ENCODE data around the gene ARF6. TPM values are rescaled to one million over a fixed set of nuclear protein-coding genes. Genes with fewer than 3 reads are reported as not detected.
A peak's percentile ranks its signal among the peaks of the same experiment; 100 is the strongest.
"Not testable (repeated sequence)": the region's sequence is repeated elsewhere in the genome, so short reads cannot be mapped to it uniquely, and the experiment has no call there.

ARF6 gene
- total and polyA plus RNA-seq, 4 donors = 20.3 to 56.2 (median 24.5) TPM

- H3K27me3 ChIP-seq (ENCODE audit: control insufficient read depth in 4 of 4, insufficient read depth in 4 of 4, low read length in 3 of 4) = no peaks in the 10 kb centered on the region
- WGBS = 1% methylated on average over 12 of the region's 12 CpGs
- no peak for DNase-seq (ENCODE audit: low spot score)
- H3K4me1 ChIP-seq (ENCODE audit: control insufficient read depth in 4 of 4, insufficient read depth in 4 of 4, low read length in 3 of 4) = peaks cover 0 to 28% (median 21%) of the 10 kb centered on the region in 4 donors
- H3K9ac ChIP-seq (ENCODE audit: low read depth in 1 of 2, low read length in 2 of 2) = peak overlapping the region; percentile 89 to 100
- H3K36me3 ChIP-seq (ENCODE audit: control insufficient read depth in 4 of 4, insufficient read depth in 3 of 4, low read depth in 1 of 4, low read length in 3 of 4) = peaks cover 0 to 4% (median 0%) of the 10 kb centered on the region in 4 donors
- peak overlapping the region; percentile 84 to 98 (median 88) for H3K4me3 ChIP-seq (ENCODE audit: low read depth in 1 of 3, low read length in 3 of 3)
- H3K9me3 ChIP-seq (ENCODE audit: control insufficient read depth in 4 of 4, low read length in 3 of 4) = no peaks in the 10 kb centered on the region
- peak overlapping the region; percentile 100 for H3K27ac ChIP-seq (ENCODE audit: low read depth in 1 of 2, low read length in 2 of 2)
- no peak for TF ChIP-seq GABPA (IDR thresholded peaks at IDR 0.05 in 1 of 2, conservative IDR thresholded peaks at IDR 0.05 in 1 of 2)
- TF ChIP-seq NR2F2 (IDR thresholded peaks at IDR 0.05) = no peak
- no peak for TF ChIP-seq FOXA2 (IDR thresholded peaks at IDR 0.05)
- TF ChIP-seq FOXA1 (IDR thresholded peaks at IDR 0.05) = no peak
- peak in 1 of 2 donors; percentile 38 for TF ChIP-seq RAD21 (IDR thresholded peaks at IDR 0.05)
- TF ChIP-seq ZBTB33 (IDR thresholded peaks at IDR 0.05) = no peak
- peak in 1 of 2 donors; percentile 3 for TF ChIP-seq RXRA (IDR thresholded peaks at IDR 0.05)
- no peak for TF ChIP-seq HNF4G (IDR thresholded peaks at IDR 0.05)
Observed at GRCh38 chr14:49892301-49892635, 614 bp upstream of the ARF6 start.

GRCh38 chr14:49893309-49894213 is 679 bp downstream of the ARF6 start:
- Histone ChIP-seq H3K36me3 (ENCODE audit: control insufficient read depth in 4 of 4, insufficient read depth in 3 of 4, low read depth in 1 of 4, low read length in 3 of 4) (peaks cover 0 to 4% (median 0%) of the 10 kb centered on the region in 4 donors), H3K27ac (ENCODE audit: low read depth in 1 of 2, low read length in 2 of 2) (peak overlapping the region; percentile 100), H3K4me3 (ENCODE audit: low read depth in 1 of 3, low read length in 3 of 3) (peak overlapping the region; percentile 87 to 98 (median 95)), H3K9ac (ENCODE audit: low read depth in 1 of 2, low read length in 2 of 2) (peak overlapping the region; percentile 83 to 93), H3K9me3 (ENCODE audit: control insufficient read depth in 4 of 4, low read length in 3 of 4) (no peaks in the 10 kb centered on the region), H3K4me1 (ENCODE audit: control insufficient read depth in 4 of 4, insufficient read depth in 4 of 4, low read length in 3 of 4) (peaks cover 0 to 39% (median 23%) of the 10 kb centered on the region in 4 donors), H3K27me3 (ENCODE audit: control insufficient read depth in 4 of 4, insufficient read depth in 4 of 4, low read length in 3 of 4) (no peaks in the 10 kb centered on the region)
- DNase-seq (ENCODE audit: low spot score) = peak; percentile 82
- under 1% methylated on average over 85 of the region's 85 CpGs for WGBS
- TF ChIP-seq SP1 (IDR thresholded peaks at IDR 0.05) = no peak
- no peak for TF ChIP-seq HNF4A (conservative IDR thresholded peaks at IDR 0.05)
- no peak for TF ChIP-seq TAF1 (conservative IDR thresholded peaks at IDR 0.05)
- peak; percentile 44 for TF ChIP-seq YY1 (IDR thresholded peaks at IDR 0.05)
- no peak for TF ChIP-seq MAX (IDR thresholded peaks at IDR 0.05)

- H3K4me3 ChIP-seq (ENCODE audit: low read depth in 1 of 3, low read length in 3 of 3) = peak overlapping the region; percentile 87 to 98 (median 95)
- not testable (repeated sequence) for H3K36me3 ChIP-seq (ENCODE audit: control insufficient read depth in 4 of 4, insufficient read depth in 3 of 4, low read depth in 1 of 4, low read length in 3 of 4); H3K27me3 ChIP-seq (ENCODE audit: control insufficient read depth in 4 of 4, insufficient read depth in 4 of 4, low read length in 3 of 4); DNase-seq (ENCODE audit: low spot score); H3K9me3 ChIP-seq (ENCODE audit: control insufficient read depth in 4 of 4, low read length in 3 of 4)
- peaks cover 1 to 39% (median 23%) of the 10 kb centered on the region in 4 donors for H3K4me1 ChIP-seq (ENCODE audit: control insufficient read depth in 4 of 4, insufficient read depth in 4 of 4, low read length in 3 of 4)
- H3K9ac ChIP-seq (ENCODE audit: low read depth in 1 of 2, low read length in 2 of 2) = peak overlapping the region; percentile 83 to 93
- 4% methylated on average over 8 of the region's 8 CpGs for WGBS
- H3K27ac ChIP-seq (ENCODE audit: low read depth in 1 of 2, low read length in 2 of 2) = peak overlapping the region; percentile 100
Observed at GRCh38 chr14:49894214-49895107, 1.6 kb downstream of the ARF6 start.

All from liver (tissue), 9 donors.